ENCODE results near the gene FAM120B.
A peak's percentile ranks its signal among the peaks of the same experiment; 100 is the strongest.

Gene FAM120B

GRCh38 chr6:170443151-170443662 is 136.6 kb downstream of the FAM120B start:
- DNase-seq (ENCODE audit: low read depth), result no peak

GRCh38 chr6:170444056-170444591 is 137.6 kb downstream of the FAM120B start:
- no peak for DNase-seq (ENCODE audit: low read depth)

- DNase-seq (ENCODE audit: low read depth), result no peak
These were observed 138.3 kb downstream of the FAM120B start for GRCh38 chr6:170444811-170445211.

- peak; percentile 36 for DNase-seq (ENCODE audit: low read depth)
These were observed 138.9 kb downstream of the FAM120B start for GRCh38 chr6:170445487-170445886.

- DNase-seq (ENCODE audit: low read depth), result no peak
These were observed 139.4 kb downstream of the FAM120B start for GRCh38 chr6:170445971-170446370.

GRCh38 chr6:170446841-170447560 is 140.4 kb downstream of the FAM120B start:
- DNase-seq (ENCODE audit: low read depth), result no peak

- no peak for DNase-seq (ENCODE audit: low read depth)
These were observed 141.0 kb downstream of the FAM120B start for GRCh38 chr6:170447561-170447930.

- no peak for DNase-seq (ENCODE audit: low read depth)
These were observed 141.8 kb downstream of the FAM120B start for GRCh38 chr6:170448317-170448716.

GRCh38 chr6:170448751-170449630 is 142.4 kb downstream of the FAM120B start:
- no peak for DNase-seq (ENCODE audit: low read depth)

GRCh38 chr6:170449835-170450753 is 143.5 kb downstream of the FAM120B start:
- DNase-seq (ENCODE audit: low read depth), result no peak

- no peak for DNase-seq (ENCODE audit: low read depth)
These were observed 144.6 kb downstream of the FAM120B start for GRCh38 chr6:170450916-170451761.

- no peak for DNase-seq (ENCODE audit: low read depth)
These were observed 145.4 kb downstream of the FAM120B start for GRCh38 chr6:170451762-170452651.

- DNase-seq (ENCODE audit: low read depth), result no peak
These were observed 146.4 kb downstream of the FAM120B start for GRCh38 chr6:170452767-170453545.

- no peak for DNase-seq (ENCODE audit: low read depth)
These were observed 147.3 kb downstream of the FAM120B start for GRCh38 chr6:170453586-170454511.

- DNase-seq (ENCODE audit: low read depth), result no peak
These were observed 148.1 kb downstream of the FAM120B start for GRCh38 chr6:170454512-170455285.

GRCh38 chr6:170455335-170455979 is 148.9 kb downstream of the FAM120B start:
- DNase-seq (ENCODE audit: low read depth), result no peak
